ENCODE results near the gene MACF1.

Gene MACF1

DNA sequence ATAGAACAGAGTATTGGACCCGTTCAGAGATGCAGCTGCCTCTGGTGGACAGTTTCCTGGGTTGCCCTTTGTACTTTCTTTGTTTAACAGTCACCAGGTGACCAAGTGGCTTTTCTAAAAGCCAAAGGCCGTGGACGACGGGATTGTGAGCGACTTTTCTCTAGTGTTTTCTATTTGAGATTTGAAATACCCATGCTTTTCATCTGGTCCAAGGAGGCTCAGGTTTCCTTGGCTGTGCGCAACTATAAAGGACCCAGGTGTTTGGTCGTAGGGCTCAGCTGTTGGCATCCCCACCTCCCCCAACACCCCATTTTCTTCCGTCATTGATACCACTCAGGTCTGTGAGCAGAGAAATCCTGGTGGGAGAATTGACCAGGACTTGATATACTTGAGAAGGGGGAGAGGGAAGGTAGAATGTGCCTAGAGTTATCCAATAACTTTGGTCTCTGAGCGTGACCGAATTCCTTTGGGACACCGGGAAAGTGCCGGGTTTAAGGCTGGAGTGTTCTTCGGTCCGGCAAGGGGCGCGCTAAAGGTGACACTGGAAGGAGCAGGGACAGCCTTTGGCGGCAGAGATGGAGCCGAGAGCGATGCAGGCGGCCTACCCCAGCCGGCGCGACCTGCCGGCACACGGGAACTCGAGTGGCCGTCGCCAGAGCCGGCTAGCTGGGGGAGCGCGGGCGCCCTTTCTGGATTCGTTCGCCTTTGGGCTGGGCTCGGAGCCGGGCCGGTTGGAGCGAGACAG lies 203.6 kb downstream of the MACF1 start:
- Mint-ChIP-seq H3K4me1 (ENCODE audit: low read depth) (peaks cover 30% of the 10 kb centered on the region), H3K9me3 (no peaks in the 10 kb centered on the region), H3K27me3 (ENCODE audit: low read depth) (no peaks in the 10 kb centered on the region), H3K27ac (no peak overlapping the region), H3K4me3 (peak overlapping the region; percentile 90), H3K36me3 (ENCODE audit: low read depth) (peaks cover 21% of the 10 kb centered on the region)
- no peak for DNase-seq (ENCODE audit: low spot score)

DNA sequence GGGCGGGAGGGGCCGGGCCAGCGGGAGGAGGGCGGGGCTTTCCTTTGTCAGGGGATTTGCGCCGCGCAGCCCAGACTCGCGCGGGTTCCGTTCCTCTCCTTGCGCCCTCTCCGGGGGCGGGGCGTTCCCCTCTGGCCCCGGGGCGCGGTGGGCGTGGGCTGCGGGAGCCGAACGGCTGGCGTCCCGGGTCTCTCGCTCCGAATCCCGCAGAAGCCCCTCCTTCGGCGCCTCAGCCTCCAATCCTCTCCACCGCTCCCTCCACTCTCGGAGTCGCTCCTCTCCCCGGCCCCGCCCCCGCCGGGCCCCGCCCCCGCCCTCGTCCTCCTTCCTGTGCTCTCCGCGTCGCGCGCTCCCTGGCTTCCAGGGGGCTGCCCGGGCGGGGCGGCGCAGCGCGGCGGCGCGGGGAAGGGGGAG lies 204.2 kb downstream of the MACF1 start:
- no peak overlapping the region for H3K27ac Mint-ChIP-seq
- no peaks in the 10 kb centered on the region for H3K27me3 Mint-ChIP-seq (ENCODE audit: low read depth)
- peaks cover 17% of the 10 kb centered on the region for H3K36me3 Mint-ChIP-seq (ENCODE audit: low read depth)
- H3K9me3 Mint-ChIP-seq = no peaks in the 10 kb centered on the region
- DNase-seq (ENCODE audit: low spot score) = peak; percentile 86
- H3K4me1 Mint-ChIP-seq (ENCODE audit: low read depth) = peaks cover 30% of the 10 kb centered on the region
- H3K4me3 Mint-ChIP-seq = peak overlapping the region; percentile 90

DNA sequence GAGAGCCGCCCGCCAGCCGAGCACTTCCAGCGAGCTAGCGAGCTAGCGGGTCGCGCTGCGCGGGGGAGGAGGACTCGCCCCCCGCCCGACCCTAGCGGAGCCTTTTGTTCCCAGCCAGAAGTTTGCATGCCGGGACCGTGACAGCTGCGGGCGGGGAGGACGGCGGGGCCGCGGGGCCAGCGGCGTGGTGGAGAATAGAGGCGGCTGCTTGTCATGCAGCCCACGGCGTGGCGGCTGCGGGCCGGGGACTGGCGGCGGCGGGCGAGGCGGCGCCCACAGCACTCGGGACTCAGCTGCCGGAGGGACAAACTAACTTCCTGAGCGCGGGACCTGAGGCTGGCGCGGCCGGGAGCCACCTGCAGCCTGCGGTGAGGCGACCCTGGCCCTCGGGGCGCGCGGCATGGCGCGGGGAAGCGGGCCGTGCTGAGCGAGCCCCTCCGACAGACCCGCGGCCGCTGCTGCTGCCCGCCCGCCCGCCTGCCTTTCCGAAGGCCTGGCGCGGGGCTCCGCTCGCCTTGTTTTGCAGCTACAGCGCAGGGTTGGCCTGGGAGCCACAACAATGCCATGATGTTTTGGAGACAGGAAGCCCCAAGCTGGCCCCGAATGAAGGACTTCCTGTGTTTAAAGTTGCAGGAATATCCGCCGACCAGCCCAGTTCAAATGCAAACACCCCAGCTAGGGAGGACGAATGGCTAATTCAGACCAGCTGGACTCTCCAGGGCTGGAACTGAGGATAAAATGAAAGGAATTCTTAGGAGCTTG lies 204.7 kb downstream of the MACF1 start:
- Mint-ChIP-seq H3K27ac (no peak overlapping the region), H3K9me3 (no peaks in the 10 kb centered on the region), H3K4me1 (ENCODE audit: low read depth) (peaks cover 33% of the 10 kb centered on the region), H3K4me3 (peak overlapping the region; percentile 49), H3K27me3 (ENCODE audit: low read depth) (no peaks in the 10 kb centered on the region), H3K36me3 (ENCODE audit: low read depth) (peaks cover 20% of the 10 kb centered on the region)
- no peak for DNase-seq (ENCODE audit: low spot score)

DNA sequence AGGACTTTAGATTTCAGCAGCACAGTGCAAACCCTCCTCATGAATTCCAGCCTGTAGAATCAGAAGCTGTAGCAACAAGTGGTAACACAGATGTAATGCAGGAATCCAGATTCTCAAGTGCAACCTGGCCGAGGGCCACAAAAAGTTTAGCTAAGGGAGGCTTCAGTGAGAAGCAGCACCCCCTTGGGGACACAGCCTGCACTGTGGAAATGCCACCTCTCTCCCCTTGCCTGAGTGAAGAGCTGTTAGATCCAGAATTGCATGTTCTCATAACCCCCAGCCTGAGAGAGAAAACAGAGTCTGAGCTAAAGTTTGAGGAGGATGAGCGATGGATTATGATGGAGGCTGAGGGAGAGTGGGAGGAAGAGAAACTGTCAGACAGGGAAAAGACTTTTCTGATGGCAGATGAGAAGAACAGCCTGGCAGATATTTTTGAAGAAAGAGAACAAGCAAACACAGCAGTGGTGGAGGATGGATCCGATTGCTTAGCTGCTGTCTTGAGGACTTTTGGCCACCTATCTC lies 206.5 kb downstream of the MACF1 start:
- no peak overlapping the region for H3K4me3 Mint-ChIP-seq

DNA sequence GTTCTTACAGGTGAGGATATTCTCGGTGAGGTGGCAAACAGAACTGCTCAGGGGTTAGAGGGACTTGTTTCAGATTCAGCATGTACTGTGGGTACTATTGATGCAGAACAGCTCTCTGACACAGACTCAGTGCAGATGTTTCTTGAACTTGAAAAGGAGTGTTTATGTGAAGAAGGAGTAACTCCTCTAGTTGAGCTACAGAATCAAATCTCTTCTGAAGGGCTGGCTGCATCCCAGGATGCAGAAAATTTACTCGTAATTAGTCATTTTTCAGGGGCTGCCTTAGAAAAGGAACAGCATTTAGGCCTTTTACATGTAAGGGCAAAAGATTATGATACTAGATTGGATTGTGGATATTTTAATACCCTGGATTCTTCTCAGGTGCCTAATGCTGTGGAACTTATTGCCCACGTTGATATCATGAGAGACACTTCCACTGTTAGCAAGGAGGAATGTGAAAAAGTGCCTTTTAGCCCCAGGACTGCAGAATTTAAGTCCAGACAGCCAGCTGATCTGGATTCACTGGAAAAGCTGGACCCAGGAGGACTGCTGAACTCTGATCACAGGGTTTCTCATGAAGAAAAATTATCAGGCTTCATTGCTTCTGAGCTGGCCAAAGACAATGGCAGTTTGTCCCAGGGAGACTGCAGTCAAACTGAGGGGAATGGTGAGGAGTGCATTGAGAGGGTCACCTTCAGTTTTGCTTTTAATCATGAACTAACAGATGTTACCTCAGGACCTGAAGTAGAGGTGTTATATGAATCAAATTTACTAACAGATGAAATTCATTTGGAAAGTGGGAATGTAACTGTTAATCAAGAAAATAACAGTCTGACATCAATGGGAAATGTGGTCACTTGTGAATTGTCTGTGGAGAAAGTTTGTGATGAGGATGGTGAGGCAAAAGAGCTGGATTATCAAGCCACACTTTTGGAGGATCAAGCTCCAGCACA lies 207.3 kb downstream of the MACF1 start:
- no peak for DNase-seq (ENCODE audit: low spot score)
- Mint-ChIP-seq H3K27ac (no peak overlapping the region), H3K9me3 (no peaks in the 10 kb centered on the region), H3K4me3 (no peak overlapping the region), H3K36me3 (ENCODE audit: low read depth) (peaks cover 29% of the 10 kb centered on the region), H3K4me1 (ENCODE audit: low read depth) (peaks cover 31% of the 10 kb centered on the region), H3K27me3 (ENCODE audit: low read depth) (no peaks in the 10 kb centered on the region)

More for the DNA sequence above, 206.5 kb downstream of the MACF1 start:
- Mint-ChIP-seq H3K27me3 (ENCODE audit: low read depth) (no peaks in the 10 kb centered on the region), H3K36me3 (ENCODE audit: low read depth) (peaks cover 27% of the 10 kb centered on the region), H3K9me3 (no peaks in the 10 kb centered on the region), H3K27ac (peak overlapping the region; percentile 19), H3K4me1 (ENCODE audit: low read depth) (peaks cover 31% of the 10 kb centered on the region)
- DNase-seq (ENCODE audit: low spot score) = peak; percentile 22

DNA sequence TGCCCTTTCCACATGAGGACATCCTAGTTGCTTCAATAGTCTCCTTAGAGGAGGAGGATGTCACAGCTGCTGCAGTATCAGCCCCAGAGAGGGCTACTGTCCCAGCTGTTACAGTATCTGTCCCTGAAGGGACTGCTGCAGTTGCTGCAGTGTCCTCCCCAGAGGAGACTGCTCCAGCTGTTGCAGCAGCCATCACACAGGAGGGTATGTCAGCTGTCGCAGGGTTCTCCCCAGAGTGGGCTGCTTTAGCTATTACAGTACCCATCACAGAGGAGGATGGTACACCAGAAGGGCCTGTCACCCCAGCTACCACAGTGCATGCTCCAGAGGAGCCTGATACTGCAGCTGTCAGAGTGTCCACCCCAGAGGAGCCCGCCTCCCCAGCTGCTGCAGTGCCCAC lies 208.4 kb downstream of the MACF1 start:
- peaks cover 26% of the 10 kb centered on the region for H3K36me3 Mint-ChIP-seq (ENCODE audit: low read depth)
- H3K4me1 Mint-ChIP-seq (ENCODE audit: low read depth) = peaks cover 22% of the 10 kb centered on the region
- H3K27me3 Mint-ChIP-seq (ENCODE audit: low read depth) = no peaks in the 10 kb centered on the region
- H3K4me3 Mint-ChIP-seq = no peak overlapping the region
- H3K9me3 Mint-ChIP-seq = no peaks in the 10 kb centered on the region
- no peak overlapping the region for H3K27ac Mint-ChIP-seq
- DNase-seq (ENCODE audit: low spot score) = no peak

DNA sequence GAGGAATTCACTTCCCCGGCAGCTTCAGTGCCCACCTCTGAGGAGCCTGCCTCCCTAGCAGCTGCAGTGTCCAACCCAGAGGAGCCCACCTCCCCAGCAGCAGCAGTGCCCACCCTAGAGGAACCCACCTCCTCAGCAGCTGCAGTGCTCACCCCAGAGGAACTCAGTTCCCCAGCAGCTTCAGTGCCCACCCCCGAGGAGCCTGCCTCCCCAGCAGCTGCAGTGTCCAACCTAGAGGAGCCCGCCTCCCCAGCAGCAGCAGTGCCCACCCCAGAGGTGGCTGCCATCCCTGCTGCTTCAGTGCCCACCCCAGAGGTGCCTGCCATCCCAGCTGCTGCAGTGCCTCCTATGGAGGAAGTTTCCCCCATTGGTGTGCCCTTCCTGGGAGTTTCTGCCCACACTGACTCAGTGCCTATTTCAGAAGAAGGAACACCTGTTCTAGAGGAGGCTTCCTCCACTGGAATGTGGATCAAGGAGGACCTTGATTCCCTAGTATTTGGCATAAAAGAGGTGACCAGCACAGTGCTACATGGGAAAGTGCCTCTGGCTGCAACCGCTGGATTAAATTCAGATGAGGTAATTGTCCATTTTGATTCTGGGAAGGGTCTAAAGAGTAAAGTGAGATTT lies 209.5 kb downstream of the MACF1 start:
- Mint-ChIP-seq H3K27me3 (ENCODE audit: low read depth) (no peaks in the 10 kb centered on the region), H3K4me3 (no peak overlapping the region), H3K9me3 (no peaks in the 10 kb centered on the region), H3K36me3 (ENCODE audit: low read depth) (peaks cover 34% of the 10 kb centered on the region), H3K27ac (no peak overlapping the region), H3K4me1 (ENCODE audit: low read depth) (peaks cover 19% of the 10 kb centered on the region)
- DNase-seq (ENCODE audit: low spot score) = no peak

DNA sequence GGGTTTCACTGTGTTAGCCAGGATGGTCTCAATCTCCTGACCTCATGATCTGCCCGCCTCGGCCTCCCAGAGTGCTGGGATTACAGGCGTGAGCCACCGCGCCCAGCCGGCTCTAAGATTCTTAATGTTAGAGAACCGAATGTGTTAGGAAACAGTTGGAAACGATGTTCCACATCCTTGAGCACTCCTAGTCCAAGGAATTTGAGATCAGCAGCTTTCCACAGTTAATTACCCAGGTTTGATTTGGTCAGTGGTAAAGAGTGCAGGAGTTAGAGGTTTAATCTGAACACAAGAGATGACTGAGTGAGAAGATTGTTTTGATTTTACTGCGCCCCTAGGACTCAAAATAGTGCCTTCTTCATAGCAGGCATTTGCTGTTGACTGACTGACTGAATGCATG lies 211.1 kb downstream of the MACF1 start:
- no peak overlapping the region for H3K4me3 Mint-ChIP-seq
- no peaks in the 10 kb centered on the region for H3K27me3 Mint-ChIP-seq (ENCODE audit: low read depth)
- DNase-seq (ENCODE audit: low spot score) = no peak
- no peaks in the 10 kb centered on the region for H3K9me3 Mint-ChIP-seq
- H3K36me3 Mint-ChIP-seq (ENCODE audit: low read depth) = peaks cover 28% of the 10 kb centered on the region
- H3K4me1 Mint-ChIP-seq (ENCODE audit: low read depth) = peaks cover 13% of the 10 kb centered on the region
- H3K27ac Mint-ChIP-seq = no peak overlapping the region

DNA sequence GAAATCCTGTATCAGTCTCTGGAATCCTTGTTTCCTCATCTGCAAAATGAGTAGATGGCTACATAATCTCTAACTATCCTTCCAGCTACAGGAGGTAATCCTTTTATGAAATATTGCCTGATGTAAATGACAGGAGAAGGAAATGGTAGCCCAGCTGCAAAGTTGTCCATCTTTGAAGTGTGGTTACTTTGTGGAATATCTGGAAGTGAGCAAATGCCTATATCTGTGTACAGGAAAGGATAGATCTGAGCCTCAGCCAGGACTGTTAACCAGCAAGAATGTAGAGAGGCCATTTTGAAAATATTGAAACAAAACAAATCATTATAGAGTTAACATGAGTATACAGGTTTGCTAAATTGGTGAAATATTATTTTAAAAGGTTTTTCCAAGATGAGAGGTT lies 212.1 kb downstream of the MACF1 start:
- Mint-ChIP-seq H3K27ac (no peak overlapping the region), H3K27me3 (ENCODE audit: low read depth) (no peaks in the 10 kb centered on the region), H3K36me3 (ENCODE audit: low read depth) (peaks cover 25% of the 10 kb centered on the region), H3K9me3 (no peaks in the 10 kb centered on the region), H3K4me1 (ENCODE audit: low read depth) (peaks cover 11% of the 10 kb centered on the region), H3K4me3 (no peak overlapping the region)
- DNase-seq (ENCODE audit: low spot score) = no peak

DNA sequence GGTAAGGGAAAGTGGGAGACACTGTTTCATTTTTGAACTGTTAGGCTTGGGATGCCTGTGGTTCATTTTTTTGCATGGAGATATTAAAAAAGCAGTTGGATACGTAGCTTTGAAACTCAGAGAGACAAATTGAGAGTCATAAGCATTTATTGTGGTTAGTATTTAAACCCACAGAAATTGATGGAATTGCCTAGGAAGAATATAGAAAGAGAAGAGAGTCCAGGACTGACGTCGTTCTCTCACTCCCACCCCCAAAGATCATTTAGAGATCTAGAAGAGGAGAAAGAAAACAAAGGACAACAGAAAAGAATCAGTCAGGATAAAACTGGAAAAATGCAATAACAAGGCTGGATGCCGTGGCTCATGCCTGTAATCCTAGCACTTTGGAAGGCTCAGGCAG lies 213.7 kb downstream of the MACF1 start:
- Mint-ChIP-seq H3K27me3 (ENCODE audit: low read depth) (no peaks in the 10 kb centered on the region), H3K36me3 (ENCODE audit: low read depth) (peaks cover 34% of the 10 kb centered on the region), H3K9me3 (no peaks in the 10 kb centered on the region), H3K4me3 (no peak overlapping the region), H3K4me1 (ENCODE audit: low read depth) (peaks cover 14% of the 10 kb centered on the region), H3K27ac (peak overlapping the region; percentile 50)
- DNase-seq (ENCODE audit: low spot score) = no peak

DNA sequence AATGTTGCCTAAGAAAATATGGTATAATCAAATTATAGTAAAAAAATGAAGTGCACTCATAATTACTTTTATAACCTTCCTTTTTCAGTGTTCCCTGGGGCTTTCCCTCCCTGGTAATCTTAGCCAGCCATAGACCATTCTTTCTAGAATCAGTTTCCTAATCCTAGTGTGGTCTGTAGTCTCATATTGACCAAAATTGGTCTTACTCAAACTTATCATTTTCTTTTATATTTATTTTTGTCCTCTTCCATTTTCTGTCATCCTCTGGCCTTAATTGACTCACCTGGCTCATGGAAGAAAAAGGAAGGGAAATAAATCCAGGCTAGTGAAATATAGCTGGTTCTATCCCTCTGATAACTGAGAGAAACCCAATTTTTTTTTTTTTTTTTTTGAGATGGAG lies 216.0 kb downstream of the MACF1 start:
- H3K27ac Mint-ChIP-seq = no peak overlapping the region

DNA sequence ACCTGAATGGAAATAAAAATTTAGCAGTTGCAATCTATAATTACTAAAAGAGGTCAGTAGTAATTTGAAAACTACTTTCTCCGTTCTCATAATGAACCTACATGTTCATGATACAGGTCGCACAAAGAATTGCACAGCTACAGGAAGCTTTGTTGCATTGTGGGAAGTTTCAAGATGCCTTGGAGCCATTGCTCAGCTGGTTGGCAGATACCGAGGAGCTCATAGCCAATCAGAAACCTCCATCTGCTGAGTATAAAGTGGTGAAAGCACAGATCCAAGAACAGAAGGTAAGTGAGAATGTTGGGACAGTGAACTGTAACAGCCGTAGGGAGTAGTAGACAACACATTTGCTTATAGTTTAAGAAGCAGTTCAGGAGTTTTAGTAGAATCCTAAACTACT lies 218.1 kb downstream of the MACF1 start:
- no peak for DNase-seq (ENCODE audit: low spot score)
- no peaks in the 10 kb centered on the region for H3K27me3 Mint-ChIP-seq (ENCODE audit: low read depth)

More for the DNA sequence above, 216.0 kb downstream of the MACF1 start:
- Mint-ChIP-seq H3K9me3 (no peaks in the 10 kb centered on the region), H3K36me3 (ENCODE audit: low read depth) (peaks cover 35% of the 10 kb centered on the region), H3K4me1 (ENCODE audit: low read depth) (peaks cover 9% of the 10 kb centered on the region), H3K4me3 (no peak overlapping the region), H3K27me3 (ENCODE audit: low read depth) (no peaks in the 10 kb centered on the region)
- no peak for DNase-seq (ENCODE audit: low spot score)

DNA sequence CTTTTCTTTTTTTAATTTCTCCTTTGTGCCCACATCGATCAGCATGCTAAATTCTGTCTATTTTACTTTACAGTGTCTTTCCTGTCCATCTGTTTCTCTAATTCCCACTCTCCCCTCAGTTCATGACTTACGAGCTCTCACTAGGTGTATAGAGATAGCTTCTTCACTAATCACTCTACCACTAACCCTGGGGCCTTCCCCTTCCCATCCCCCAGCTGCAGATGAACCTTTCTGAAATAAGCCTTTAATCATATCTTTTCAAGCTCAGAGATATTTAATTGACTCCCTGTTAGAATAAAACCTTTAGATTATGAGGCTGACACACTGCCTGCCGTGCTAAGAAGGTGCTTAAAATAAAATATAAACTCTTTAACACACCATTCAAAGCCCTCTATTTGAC lies 220.7 kb downstream of the MACF1 start:
- H3K4me1 Mint-ChIP-seq (ENCODE audit: low read depth) = peaks cover 5% of the 10 kb centered on the region
- H3K4me3 Mint-ChIP-seq = no peak overlapping the region
- no peak for DNase-seq (ENCODE audit: low spot score)
- no peak overlapping the region for H3K27ac Mint-ChIP-seq
- H3K27me3 Mint-ChIP-seq (ENCODE audit: low read depth) = no peaks in the 10 kb centered on the region
- no peaks in the 10 kb centered on the region for H3K9me3 Mint-ChIP-seq
- H3K36me3 Mint-ChIP-seq (ENCODE audit: low read depth) = peaks cover 53% of the 10 kb centered on the region

More for the DNA sequence above, 218.1 kb downstream of the MACF1 start:
- Mint-ChIP-seq H3K36me3 (ENCODE audit: low read depth) (peaks cover 43% of the 10 kb centered on the region), H3K4me1 (ENCODE audit: low read depth) (peaks cover 9% of the 10 kb centered on the region), H3K4me3 (no peak overlapping the region), H3K9me3 (no peaks in the 10 kb centered on the region), H3K27ac (no peak overlapping the region)

All from T-helper 2 cell treated with Interferon-gamma antibody and Interleukin-4, amounts not matched to agents 5 μg/mL and 100 μg/mL, for 36 hours (primary cell).